Stimulated activated CD8-positive, alpha-beta memory T cell treated with anti-CD3 and anti-CD28 coated beads, Interleukin-7, amount 100 ng/mL, for 24 hours (primary cell): ENCODE results near the gene BGLAP.
"Not testable (repeated sequence)": the region's sequence is repeated elsewhere in the genome, so short reads cannot be mapped to it uniquely, and the experiment has no call there.

ENCODE experiments used
- DNase-seq: peaks from one replicate; pipeline ENCODE4 v3.0.0-alpha.2; 2020; ENCODE audit warnings: low read depth

BGLAP gene

DNA sequence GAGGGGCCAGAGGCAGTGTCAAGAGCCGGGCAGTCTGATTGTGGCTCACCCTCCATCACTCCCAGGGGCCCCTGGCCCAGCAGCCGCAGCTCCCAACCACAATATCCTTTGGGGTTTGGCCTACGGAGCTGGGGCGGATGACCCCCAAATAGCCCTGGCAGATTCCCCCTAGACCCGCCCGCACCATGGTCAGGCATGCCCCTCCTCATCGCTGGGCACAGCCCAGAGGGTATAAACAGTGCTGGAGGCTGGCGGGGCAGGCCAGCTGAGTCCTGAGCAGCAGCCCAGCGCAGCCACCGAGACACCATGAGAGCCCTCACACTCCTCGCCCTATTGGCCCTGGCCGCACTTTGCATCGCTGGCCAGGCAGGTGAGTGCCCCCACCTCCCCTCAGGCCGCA, at the start of gene BGLAP:
TSS of gene BGLAP (plus strand) at position 259 of the 400 bp plus-strand sequence. CDS start at position 307, 48 bp downstream.
- no peak for DNase-seq

DNA sequence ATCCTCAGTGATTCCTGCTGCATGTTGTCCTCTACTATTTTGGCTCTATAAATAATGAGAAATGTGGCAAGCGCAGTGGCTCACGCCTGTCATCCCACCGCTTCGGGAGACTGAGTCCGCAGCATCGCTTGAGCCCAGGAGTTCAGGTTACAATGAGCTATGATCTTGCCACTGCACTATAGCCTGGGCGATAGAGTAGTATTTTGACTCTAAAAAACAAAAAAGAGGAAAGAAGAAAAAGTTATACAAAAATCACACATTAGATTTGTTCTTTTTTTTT, 48.8 kb upstream of the BGLAP start:
- DNase-seq = no peak

DNA sequence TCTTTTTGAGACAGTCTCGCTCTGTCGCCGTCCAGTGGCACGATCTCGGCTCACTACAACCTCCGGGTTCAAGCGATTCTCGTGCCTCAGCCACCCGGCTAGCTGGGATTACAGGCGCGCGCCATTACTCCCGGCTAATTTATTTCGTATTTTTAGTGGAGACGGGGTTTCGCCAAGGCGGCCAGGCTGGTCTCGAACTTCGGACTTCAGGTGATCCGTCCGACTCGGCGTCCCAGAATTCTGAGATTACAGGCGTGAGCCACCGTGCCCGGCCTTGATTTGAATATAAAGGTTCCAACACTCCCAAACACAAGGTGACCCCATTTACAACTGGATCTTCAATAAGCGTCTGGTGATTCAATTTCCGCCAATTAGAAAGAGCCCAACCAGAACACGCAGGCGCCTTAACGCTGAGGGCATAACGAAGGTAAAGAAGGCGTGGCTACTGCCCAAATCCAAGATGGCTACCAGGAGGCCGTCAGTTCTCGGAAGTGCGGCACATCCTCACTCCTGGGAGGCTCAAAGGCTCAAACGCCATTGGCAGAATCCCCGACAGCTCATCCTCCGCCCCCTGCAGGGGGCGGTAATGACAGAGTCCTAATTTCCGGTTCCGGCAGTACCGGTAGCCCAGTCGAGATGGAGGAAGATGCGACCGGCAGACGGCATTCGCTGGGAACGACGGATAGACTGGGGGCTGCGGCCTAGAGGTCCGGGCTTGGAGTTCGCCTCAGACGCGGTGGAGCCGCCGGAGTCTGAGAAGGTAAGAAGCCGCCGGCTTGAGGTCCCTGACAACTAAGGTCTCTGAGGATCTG, 48.3 kb upstream of the BGLAP start, which contains the start of gene SLC25A44:
TSS of gene SLC25A44 (plus strand) at position 617 of the 812 bp plus-strand sequence. CDS start 5,744 bp downstream, outside the sequence.
- DNase-seq = peak; percentile 87

DNA sequence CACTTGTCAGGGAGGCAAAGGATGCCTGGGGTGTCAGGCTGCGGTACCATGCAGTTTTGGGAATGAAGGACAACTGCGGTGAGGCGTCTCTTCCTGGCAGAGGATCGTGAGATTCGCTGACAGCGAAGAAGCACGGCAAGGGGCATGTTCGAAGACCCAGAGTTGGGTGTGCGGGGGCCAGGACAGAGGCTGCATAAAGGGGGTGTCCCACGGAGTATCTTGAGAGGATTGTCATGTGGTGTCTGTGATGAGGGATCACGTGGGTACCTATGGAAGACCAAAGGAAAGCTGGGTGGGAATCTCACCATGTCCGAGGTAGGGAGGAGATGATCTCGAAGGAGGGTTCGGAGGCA, 47.7 kb upstream of the BGLAP start:
- no peak for DNase-seq

DNA sequence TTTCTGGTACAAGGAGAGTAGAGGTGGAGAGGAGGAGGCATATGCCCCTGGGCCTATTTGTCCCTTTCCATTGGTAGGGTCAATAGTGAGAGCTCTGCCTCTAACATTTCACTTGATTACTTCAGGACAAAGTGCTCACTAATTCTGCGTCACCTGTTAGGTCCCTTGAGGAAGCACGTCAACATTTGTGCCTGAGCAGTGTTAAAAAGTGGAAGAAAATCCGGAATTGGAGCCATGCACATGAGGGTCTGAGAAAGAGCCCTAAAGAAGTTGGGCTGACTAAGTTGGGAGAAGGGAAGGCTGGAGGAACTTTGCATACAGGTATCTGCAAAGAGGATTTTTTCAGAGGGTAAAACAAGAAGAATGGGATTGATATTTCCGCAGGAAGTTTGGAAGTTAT, 46.1 kb upstream of the BGLAP start:
- no peak for DNase-seq

DNA sequence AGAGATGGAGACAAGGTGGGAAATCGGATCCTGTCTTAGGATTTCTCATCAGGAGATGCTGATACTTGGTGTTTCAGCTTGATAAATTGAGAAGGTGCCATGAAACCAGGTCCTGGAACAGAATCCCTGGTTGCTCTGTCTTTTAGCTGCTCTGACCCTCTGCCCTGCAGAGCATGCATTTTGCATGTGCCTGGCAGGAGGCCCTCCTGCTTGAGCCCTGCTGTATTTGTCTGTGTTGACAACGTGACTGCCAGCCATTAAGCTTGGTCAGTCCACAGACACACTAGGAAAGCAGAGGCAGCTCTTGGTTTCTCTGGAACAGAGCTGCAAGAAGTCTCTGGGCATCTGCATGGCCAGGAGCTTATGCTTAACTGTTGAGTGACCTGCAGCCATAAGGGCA, 45.5 kb upstream of the BGLAP start:
- no peak for DNase-seq

DNA sequence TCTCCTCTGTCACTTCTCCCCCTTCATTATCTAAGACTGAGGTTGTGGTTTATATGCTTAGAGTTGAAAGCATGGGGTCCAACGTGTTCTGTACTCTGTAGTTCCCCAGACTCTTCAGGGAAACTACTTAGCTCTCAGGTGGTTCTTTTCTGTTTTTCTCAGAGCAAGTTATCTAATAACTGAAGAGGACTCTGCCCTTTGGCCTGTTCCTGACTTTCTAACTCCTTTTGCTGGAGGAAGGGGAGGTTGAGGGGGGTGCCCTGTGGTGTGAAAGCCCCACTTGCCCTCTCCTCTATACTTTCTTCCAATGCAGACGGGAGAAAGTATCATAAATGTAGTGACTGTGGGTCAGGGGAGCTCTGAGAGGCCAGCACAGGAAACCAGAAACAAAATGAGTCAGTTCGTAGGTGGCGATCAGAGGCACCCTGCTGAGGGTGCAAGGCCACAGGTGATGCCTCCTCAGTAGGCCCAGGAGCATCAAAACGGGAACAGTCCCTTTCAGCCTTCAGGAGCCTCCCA, 43.1 kb upstream of the BGLAP start:
- no peak for DNase-seq

DNA sequence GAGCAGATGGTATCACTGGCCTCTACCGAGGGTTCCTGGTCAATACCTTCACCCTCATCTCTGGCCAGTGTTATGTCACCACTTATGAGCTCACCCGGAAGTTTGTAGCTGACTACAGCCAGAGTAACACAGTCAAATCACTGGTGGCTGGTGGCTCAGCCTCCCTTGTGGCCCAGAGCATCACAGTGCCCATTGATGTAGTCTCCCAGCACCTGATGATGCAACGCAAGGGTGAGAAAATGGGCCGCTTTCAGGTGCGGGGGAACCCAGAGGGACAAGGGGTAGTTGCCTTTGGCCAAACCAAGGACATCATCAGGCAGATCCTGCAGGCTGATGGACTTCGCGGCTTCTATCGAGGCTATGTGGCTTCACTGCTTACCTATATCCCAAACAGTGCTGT, 41.9 kb upstream of the BGLAP start:
- no peak for DNase-seq

DNA sequence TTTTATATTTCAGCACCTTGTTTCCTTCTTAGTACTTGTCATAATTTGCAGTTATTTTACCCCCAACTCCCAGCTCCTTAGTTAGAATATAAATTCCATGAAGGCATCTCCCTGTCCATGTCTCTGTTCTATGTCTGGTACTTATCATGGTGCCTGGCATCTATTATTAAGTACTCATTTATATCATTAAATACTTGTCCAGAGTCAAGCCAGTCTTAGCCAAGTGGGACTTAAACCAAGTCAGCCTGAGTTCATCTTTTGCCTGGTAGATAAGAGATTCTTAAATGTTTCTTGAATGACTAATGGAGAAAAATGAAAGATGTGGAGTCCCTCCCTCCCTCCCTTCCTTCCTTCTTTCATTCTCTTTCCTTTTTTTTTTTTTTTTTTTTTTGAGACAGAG, 38.7 kb upstream of the BGLAP start:
- no peak for DNase-seq

DNA sequence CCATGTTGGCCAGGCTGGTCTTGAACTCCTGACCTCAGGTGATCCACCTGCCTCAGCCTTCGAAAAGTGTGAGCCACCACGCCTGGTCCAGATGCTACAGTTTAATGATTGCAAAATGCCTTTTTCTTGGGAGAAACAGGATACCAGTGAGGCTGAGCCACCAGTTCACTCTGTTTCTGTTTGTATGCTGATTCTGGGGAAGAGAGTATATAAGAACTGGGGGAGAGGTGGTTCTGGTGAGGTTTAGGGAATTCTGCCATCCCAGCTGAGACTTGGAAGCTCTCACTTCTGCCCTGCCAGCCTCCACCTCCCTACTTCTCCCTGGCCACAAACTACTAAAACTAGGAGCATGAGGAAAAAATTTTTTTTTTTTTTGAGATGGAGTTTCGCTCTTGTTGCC, 37.3 kb upstream of the BGLAP start:
- DNase-seq = no peak

DNA sequence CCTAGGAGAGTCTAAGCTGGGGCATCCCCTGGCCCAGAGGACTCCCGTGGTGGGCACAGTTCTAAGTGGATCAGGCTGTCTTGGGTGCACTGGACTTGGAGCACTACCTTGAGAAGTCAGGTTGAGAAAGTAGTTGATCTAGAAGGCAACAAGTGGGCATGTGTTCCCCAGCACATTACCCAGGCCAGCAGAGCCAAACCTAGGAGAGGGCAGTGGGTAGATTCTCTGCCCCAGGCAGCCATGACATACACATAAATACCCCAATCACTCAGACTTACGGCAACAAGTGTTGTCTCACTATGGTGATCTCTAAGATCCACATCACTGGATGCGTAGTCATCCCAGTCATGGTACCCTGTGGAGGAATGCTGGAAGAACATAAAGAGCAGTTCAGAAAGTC, 30.7 kb upstream of the BGLAP start:
- DNase-seq = no peak

DNA sequence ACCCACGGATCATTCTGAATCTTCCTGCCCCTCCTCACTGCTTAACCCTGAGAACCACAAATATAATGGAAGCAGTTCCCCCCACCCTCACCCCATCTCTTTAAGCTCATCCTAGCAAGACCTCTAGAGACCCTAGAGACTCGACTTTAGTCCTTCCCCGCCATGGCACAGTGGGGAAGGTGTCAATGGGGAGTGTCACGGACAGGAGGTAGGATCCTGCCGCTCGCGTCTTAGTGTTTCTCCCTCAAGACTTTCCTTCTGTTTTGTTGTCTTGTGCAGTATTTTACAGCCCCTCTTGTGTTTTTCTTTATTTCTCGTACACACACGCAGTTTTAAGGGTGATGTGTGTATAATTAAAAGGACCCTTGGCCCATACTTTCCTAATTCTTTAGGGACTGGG, 29.9 kb upstream of the BGLAP start:
- DNase-seq = no peak

DNA sequence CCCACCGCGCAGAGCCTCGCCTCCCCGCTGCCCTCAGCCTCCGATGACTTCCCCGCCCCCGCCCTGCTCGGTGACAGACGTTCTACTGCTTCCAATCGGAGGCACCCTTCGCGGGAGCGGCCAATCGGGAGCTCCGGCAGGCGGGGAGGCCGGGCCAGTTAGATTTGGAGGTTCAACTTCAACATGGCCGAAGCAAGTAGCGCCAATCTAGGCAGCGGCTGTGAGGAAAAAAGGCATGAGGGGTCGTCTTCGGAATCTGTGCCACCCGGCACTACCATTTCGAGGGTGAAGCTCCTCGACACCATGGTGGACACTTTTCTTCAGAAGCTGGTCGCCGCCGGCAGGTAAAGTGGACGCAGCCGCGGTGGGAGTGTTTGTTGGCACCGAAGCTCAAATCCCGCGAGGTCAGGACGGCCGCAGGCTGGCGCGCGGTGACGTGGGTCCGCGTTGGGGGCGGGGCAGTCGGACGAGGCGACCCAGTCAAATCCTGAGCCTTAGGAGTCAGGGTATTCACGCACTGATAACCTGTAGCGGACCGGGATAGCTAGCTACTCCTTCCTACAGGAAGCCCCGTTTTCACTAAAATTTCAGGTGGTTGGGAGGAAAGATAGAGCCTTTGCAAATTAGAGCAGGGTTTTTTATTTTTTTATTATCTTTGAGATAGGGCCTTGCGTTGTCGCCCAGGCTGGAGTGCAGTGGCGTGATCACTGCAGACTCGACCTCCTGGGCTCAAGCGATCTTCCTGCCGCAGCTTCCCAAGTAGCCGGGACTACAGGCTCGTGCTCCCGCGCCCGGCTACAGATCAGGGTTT, 28.9 kb upstream of the BGLAP start, which contains the start of gene PMF1:
TSS of gene PMF1 (plus strand) at position 175 of the 811 bp plus-strand sequence. CDS start at position 184, 9 bp downstream.
- DNase-seq = peak; percentile 95

DNA sequence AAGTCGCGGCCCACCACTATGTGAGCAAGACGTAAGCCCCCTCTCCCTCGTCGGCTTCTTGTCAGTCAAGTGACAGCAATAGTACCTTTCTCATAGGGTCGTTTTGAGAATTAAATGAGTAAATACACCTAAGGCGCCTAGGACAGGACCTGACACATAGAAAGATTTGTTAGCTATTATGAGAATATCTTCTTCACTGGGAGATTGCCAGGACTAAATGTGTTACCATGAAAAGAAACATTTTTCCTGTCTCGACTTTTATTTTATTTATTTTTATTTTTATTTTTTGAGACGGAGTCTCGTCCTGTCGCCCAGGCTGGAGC, 28.4 kb upstream of the BGLAP start:
- no peak for DNase-seq

DNA sequence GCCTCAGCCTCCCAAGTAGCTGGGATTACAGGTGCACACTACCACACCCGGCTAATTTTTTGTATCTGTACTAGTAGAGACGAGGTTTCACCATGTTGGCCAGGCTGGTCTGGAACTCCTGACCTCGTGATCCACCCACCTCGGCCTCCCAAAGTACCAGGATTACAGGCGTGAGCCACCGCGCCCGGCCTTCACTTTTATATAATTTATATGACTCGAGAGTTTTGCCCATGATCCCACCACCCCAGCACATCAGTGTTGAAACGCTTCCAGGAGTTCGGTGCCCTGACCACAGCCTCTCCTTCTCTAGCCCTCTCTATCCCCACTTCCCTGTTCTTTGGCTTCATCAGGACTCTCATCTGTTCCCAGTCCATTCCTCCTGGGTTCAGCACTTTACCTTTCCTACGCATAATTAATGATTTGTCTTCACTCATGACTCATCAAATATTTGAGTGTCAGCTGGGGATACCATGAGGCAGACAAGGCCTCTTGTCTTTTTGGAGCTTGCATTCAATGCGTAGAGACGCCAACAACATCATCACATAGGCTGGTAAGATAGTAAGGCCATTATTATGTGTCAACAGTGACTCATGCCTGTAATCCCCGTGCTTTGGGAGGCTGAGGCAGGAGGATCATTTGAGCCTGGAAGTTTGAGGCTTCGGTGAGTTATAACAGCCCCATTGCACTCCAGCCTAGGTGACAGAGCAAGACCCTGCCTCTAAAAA, 27.8 kb upstream of the BGLAP start:
- DNase-seq = no peak

DNA sequence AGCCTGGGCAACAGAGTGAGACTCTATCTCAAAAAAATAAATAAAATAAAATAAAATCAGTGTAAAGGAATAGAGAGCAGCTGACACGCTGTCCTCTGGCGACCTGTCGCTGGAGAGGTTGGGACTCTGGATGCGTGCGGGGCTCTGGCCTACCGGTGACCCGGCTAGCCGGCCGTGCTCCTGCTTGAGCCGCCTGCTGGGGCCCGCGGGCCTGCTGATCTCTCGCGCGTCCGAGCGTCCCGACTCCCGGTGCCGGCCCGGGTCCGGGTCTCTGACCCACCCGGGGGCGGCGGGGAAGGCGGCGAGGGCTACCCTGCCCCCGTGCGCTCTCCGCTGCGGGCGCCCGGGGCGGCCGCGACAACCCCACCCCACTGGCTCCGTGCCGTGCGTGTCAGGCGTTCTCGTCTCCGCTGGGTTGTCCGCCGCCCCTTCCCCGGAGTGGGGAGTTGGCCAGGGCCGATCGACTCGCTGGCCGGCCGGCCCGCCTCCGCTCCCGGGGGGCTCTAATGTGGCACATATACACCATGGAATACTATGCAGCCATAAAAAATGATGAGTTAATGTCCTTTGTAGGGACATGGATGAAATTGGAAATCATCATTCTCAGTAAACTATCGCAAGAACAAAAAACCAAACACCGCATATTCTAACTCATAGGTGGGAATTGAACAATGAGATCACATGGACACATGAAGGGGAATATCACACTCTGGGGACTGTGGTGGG, 25.5 kb upstream of the BGLAP start:
- not testable (repeated sequence) for DNase-seq

DNA sequence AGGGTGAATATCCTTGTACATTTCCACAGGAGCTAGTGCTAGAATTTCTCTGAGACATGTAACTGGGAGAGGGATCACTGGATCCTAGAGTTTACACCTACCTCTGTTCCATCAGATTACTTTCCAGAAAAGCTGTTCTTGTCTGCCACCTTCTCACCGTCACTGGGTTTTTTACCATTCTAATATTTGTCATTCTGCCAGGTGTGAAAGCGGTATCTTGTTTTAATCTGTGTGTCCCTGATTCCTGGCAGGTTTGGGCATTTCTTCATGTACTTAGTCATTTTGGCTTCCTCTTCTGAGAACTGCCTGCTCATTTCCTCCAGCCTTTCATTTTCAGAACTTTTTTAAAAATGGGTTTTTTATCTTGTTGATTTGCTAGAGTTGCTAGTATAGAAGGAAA, 24.1 kb upstream of the BGLAP start:
- no peak for DNase-seq

DNA sequence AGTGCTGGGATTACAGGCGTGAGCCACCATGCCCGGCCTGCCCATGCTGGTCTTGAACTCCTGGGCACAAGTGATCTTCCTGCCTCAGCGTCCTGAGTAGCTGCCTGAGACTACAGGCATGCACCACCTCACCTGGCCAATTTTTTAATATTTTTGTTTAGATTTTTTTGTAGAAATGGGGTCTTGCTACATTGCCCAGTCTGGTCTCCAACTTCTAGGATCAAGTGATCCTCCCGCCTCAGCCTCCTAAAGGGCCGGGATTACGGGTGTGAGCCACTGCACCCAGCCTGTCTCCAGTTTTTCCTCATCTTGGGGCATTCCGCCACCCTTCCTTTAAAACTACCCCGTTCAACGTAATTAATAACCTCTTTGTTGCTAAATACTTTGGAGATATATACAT, 21.8 kb upstream of the BGLAP start:
- no peak for DNase-seq

DNA sequence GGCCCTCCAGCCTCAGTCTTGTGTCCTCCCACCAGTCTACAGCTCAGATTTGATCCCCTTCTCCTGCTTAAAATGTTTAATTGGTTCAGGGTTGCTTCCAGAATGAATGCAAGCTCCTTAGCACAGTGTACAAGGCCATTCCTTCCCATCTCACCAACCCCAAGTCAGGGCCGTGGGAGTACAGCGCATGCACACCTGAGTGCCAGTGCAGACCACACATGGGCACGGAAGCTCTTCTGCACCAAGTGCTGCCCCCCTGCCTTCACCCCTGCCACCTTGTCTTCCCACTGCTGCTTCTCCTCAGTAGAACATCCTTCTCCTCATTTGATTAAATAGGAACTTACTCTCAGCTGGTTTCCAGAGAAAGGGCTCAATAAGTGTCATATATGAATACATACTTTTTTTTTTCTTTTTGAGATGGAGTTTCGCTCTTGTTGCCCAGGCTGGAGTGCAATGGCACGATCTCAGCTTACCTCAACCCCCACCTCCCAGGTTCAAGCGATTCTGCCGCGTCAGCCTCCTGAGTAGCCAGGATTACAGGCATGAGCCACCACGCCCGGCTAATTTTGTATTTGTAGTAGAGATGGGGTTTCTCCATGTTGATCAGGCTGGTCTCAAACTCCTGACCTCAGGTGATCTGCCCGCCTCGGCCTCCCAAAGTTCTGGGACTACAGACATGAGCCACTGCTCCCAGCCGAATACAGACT, 19.8 kb upstream of the BGLAP start:
- no peak for DNase-seq

DNA sequence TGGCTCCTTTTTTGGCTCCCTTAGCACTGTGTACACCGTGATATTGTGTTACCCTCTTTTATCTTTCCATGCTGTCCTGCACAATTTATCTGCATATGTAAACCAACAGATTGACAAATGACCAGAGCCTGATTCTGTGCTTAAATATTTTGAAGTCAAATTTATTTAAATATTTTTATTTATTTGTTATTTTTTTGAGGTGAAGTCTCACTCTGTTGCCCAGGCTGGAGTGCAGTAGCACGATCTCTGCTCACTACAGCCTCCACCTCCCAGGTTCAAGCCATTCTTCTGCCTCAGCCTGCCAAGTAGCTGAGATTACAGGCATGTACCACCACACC, 16.3 kb upstream of the BGLAP start:
- DNase-seq = no peak

DNA sequence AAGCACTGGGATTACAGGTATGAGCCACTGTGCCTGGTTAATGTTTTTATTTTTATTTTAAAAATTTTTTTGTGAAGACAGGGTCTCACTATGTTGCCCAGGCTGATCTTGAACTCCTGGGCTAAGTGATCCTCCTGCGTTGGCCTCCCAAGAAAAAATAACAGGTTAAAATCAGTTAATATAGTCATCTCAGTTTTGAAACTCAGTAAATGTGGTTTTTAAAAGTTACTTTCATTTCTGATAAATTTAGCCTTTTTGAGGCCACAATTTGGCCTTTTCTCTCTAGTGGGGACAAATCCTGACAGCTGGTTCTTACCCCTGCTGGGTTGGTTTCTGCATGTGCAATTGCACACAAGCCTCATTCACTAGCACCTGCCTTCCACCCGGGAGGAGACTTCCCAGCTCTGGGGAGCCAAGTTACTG, 15.9 kb upstream of the BGLAP start:
- DNase-seq = no peak

DNA sequence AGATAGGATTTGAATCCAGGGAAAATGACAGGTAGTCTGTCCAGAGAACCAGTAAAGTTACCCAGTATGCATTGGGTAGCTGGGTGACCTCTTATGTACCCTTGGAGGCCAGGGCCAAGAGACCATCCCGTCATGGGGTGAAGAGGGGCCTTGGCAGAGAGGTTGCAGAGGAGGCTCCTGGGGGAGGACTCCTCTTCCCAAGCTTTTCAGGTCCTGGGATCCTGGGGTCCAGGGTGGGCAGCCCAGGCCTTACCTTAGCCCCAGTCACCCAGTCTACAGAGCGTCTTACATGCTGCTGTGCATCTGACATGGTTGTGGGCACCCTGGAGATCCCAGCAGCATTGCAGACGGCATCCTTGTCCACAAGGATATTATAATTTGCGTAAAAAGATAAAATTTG, 15.2 kb upstream of the BGLAP start:
- DNase-seq = no peak
